GM19395 (cell line): Measurements from ENCODE around the gene DAGLA.

Experiments
- ATAC-seq: cut with Tn5 transposase; IDR thresholded peaks from one replicate; pipeline ENCODE4 v1.9.1; 2021; ENCODE audit warnings: mild to moderate bottlenecking, moderate library complexity; ENCODE audit not compliant: unreplicated experiment

DAGLA gene

DNA sequence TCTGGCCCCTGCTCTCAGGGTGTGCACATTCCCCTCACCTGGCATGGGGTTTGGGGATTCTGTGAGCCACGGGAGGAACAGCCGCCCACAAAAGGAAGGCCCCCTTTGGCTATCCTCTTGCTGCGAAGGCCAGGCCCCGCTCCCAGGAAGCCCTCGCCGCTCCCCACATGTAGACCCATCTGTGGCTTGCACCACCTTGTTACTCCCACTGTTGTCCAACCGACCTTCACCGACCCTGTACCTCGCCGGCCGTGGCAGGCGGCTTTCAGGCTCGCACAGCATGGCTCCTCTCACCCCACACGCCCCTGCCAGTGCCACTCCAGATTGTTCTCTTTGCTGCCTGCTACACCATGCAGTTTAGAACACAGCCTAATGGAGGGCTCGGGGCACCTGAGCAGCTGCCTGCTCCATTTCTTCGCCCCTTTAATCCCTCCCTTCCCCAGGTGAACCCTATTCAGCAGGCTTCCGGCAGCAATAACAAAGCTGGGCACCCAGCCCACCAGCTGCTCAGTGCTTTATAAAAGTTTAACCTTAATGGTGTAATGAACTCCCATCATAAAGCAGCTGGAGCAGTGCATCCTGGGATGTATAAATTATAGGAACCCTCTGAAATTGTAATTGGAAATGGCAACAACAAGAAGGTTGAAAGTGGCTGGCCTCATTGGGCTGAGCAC lies 10.7 kb downstream of the DAGLA start:
- ATAC-seq = no peak

DNA sequence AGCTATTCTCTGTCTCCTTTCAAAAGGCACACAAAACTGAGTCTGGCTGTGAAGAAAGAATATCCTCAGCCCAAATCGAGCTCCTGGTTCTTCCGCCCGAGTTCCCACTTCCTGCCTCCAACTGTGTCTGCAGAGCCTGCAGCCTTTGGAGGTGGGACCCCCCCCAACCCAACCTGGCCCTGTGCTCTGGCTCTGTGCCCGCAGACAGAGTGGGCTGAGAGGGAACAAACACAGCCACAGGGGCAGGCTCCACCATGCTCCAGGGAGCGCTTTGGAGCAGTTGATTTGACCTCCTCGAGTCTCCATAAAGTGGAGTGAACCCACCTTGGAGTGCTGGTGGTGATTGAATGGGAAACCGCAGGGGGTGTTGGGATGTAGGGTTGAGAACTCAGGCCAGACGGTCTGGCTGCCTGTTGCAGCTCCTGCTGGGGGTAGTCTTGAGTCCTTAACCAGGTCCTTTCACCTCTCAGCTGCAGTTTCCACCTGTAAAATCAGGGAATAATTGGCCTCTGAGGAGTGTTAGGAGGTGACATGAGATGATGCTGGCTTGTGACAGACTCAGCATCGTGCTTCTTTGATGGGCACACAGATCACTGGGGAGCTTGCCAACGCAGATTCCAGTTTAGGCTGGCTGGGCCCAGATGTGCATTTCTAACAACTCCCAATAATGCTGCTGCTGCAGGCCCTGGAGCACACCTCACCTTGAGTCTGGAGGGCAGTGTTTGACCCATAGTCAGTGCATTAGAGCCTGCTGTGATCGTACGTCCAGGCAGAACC lies 11.4 kb downstream of the DAGLA start:
- no peak for ATAC-seq

DNA sequence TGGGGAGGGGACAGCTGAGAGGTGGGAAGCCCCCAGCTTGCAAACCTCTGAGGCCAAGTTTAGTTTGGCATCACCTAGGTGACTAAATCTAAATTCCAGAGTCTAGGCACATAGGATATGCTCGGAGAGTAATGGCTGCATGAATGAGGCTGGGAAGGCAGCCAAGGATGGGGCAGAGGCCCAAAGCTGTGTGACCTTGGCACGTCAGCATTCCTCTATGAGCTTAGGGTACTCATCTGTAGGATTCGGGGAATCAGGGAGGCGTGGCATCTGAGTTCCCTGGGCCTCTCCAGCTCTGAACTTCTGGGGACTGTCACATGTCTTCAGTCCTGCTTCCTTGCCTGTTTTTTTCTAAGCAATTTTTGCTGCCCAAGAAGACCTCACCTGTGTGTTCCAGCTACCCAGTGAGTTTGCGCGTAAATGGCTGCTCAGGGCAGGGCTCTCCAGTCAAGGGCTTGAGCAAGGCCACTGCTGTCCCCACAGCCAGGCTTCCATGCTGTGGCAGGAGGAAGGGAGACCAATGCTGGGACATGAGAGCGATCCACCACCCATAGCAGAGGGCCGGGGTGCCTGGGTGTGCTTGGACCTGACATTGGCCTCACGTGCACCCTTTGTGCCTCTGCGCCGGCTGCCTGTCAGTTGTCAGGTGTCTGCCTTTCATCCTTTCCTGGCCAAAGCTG lies 13.9 kb downstream of the DAGLA start:
- no peak for ATAC-seq

DNA sequence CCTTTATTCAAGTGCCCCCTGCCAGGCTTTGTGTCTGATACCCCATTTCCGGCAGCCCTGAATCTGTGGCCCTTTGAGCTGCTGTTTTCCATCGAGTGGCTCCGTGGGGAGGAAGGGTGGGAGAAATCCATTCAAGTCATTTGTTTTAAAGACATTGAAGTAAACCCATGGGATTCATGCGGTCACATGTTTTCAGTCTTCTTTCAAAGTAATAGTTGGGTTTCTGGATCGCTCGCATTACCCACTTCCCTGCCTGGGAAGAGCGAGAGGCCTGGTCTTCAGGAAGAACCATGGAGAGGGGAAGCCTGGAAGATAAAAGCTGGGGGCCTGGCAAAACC lies 14.4 kb downstream of the DAGLA start:
- no peak for ATAC-seq

DNA sequence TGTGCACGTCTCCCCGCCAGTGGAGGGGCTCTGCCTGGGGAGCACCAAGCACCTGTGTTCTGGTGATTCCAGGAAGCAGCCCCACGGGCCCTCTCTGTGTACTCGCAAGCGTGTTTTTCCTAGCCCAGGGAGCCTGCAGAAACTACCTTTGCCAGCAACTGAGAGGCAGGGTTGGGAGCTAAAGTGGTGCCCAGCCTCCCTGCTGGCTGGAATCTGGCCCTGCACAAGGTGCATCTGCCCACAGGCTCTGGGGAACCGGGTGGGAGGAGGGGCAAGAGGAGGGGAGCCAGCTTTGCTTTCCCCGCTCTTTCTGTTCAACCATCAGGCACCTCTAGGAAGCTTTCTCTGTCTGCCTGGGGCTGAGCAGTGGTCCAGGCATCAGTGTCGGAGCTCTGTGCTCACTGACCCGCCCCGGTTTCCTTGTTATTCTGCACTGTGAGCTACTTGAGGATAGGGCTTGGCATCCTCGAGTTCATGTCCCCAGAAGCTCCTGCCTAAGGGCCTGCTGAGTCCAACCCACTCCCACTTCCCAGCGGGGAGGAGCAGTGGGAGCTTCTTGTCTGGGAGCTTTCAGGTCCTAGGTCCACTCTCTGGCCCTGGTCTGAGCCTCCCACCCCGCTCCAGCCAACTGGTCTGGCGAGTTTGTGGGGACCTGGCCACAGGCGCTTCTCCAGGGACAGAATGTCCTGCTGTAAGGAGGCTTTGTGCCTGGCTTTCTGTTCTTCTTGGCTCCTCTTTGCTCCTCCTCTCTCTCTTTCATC lies 14.9 kb downstream of the DAGLA start:
- no peak for ATAC-seq

DNA sequence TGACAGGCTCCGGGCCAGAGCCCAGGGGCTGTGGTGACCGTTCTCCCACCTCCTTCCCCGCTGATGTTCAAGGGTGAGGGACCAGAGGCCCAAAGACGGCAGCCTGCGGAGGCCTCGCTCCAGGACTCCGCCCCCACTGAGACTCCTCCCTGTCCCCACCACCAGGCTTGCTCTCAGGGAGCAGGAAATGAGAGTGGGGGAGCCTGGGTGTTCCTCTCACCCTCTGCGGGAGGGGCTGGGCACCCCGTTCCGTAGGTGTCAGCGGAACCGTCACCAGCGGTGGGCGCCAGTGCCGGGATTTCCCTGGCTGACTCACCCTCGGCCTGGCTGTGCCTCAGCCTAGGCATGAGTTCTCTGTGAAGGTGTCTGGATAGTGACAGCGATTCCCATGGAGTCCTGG lies 15.7 kb downstream of the DAGLA start:
- ATAC-seq = peak; percentile 70

DNA sequence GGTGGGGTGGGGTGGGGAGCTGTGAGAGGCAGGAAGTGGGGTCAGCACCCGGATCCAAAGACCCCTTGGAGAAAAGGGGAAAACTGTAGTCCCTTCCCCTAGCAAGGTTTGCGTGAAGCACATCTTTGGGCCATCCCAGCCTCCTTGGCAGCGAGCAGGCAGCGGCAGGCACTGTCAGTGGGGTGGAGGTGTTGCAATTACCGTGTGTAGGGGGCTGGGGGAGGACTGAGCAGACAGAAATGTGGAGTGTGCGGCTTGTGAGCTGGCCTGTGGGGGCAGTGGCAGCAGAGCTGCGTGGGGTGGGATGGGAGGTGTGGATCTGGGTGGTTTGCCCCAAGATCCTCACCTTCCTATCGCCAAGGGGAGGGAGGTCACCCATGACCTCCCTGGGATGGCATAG lies 16.4 kb downstream of the DAGLA start:
- no peak for ATAC-seq

DNA sequence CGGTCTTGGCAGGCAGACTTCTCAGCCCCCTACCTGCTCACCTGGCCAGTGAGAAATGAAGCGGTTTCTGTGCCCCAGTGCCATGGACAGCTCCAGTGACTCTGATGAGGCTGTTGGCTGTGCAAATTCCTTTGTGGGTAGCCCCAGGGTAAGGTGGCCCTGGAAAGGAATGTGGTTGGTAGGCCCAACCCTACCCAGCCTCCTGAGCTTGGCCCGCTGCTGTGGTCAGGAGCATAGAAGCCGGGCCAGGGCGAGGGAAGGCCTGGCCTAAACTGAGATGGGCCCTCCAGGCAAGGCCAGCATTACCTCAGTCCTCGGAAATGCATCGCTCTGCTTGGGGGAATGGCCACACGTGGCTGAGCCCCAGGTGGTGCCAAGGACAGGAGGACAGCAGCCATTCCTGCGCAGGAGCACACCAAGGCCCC lies 16.9 kb downstream of the DAGLA start:
- ATAC-seq = no peak

DNA sequence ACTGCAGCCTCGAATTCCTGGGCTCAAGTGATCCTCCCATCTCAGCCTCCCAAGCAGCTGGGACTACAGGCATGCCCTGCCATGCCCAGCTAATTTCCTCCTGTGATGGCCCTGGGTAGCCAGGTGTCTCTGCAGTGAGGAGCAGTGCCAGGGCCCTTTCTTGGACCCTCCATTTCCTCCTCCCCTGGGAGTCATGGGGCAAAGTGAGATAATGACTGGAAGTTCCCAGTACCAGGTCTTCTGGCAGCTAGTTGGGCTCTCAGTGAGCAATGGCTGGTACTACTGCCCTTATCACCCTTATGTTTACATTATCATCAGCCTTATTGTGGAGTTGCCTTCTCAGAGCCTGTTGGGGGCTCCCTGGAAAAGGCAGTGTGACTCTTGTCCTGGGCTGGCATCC lies 17.6 kb downstream of the DAGLA start:
- no peak for ATAC-seq

DNA sequence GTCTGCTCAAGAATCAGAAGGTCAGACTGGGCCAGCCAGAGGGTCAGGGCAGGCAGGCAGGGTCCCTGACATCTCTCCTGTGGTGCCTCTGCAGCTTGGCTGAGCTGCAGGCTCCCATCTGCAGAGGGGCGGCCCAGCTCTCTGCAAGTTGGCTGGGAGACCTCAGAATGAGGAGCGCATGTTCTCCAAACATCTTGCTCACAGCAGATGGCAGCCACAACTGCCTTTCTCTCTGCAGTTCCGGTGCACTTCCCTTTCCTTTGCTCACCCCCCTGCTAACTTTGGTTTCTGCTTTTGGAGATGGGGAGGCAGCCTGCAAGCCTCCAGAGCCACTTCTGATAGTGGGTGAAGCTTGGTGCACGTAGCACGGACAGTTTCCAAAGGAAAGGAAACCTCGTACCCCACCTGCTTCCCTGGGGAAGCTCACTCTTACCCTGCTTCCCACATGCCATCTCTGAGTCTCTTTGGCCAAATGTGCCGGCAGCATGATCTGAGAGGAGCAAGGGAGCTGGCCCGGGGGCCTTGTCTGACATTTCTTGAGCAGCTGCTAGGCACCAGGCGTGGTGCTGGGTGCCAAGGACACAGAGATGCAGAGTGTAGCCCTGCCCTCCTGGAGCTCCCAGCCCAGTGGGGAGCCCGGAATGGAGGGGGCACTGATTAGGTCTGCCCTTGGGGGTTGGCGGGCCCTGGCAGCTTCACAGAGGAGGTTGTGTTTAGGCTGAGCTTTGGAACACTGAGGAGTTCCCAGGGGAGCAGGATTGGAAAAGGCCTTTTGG lies 18.2 kb downstream of the DAGLA start:
- no peak for ATAC-seq

DNA sequence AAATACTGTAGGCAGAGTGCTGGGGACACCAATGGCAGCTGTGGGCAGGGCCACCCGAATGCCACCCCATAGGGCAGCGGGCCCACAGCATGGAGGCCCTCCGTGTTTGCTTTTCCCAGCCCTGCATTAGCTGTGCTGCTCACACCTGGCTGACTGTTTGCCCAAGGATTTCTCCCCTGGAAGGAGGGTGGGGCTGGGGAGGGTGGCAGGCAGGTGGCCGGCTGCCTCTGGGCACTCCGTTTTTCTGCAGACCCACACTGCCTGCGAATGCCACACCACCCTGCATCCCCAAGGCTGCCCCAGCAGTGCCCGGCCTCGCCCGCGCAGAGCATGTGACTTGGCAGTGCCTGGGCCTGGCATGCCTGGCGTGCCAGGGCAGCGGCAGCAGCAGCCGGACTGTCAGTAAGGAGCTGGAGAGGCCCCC lies 19.6 kb downstream of the DAGLA start:
- no peak for ATAC-seq

DNA sequence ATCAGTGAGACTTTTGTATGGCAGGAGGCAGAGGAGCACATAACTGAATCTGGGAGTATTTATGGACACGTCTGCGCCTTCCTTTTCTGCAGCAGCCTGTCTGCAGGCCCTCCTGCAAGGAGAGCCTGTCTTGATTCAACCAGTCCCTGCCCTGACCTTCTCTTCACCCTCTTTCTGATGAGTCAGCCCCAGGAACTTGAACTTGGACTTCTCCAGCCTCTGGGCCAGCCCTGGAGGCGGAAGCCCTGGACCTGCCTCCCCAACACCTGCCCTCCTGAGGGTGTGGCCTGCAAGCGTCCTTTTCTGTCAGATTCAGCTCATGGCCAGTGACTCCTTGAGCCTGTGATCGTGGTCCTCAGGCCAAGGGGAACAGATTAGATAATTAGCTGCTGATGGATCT lies 20.0 kb downstream of the DAGLA start:
- no peak for ATAC-seq

DNA sequence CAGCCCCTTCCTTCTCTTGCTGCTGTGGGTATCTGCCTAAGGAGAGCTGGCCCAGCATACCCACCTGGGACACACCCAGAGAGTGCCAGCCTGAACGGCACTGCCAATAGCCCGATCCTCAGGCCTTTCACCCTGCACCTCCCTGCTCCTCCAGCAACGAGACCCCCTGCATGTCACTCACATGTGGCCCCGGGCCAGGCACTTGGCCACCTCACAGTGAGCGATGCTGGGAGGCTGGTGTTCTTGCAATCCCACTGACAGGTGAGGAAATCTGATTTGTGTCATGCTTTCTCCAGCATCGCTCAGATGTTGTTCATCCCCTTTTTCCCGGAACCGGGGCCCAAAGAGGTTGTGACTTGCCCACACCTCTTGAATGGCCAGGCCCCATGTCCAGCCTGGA lies 20.5 kb downstream of the DAGLA start:
- ATAC-seq = no peak

DNA sequence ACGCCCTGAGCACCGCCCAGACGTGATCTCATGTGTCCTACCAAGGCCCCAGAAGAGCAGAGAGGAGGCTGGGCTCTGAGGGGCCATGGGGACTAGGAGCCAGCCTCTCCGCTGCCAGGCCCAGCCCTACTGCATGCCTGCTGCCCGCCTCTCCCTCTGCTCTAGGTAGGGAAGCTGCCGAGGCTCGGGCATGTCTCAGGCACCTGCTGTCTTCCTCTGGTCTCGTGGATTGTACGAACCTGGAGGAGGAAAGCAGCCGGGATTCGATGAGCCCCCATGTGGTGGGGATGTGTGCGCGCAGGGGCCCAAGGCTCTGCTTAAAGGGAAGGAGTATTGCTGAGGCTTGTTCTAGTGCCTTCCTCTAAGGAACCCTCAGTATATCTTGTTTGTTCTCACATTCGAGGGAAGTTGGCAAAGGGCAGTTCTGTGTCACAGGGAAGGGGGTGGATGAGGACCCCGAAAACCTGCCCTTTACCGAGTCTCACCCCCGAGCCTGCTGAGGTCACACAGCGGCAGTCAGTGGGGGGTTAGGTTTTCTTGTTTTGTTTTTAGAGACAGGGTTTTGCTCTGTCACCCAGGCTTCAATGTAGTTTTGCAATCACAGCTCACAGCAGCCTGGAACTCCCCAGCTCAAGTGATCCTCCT lies 21.2 kb downstream of the DAGLA start:
- no peak for ATAC-seq

DNA sequence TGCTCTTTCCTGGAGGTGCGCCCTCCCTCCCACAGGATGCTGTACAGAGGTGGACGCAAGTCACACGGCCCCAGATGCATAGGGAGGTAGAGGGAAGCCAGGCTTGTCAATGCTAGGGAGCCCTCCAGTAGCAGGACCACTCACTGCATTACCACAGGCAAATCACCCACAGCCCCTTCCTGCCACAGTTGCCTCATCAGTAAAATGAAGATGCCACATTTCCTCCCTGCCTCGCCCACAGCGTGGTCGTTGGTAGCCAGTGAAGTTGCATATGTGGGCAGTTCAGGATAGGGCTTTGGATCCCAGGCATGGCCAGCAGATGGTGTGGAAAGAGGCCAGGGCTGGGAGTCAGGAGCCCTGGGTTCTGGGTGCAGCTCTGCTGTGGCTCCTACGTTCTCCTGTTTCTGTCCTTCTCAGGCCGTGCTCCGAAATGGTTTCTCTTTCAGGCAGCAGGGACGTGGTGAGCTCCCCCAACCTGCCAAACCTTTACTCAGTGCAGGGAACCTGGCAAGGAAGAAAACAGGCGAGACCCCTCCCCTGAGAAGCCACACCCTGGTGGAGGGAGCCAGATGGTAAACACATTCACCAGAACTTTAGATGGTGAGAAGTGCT lies 22.6 kb downstream of the DAGLA start:
- ATAC-seq = no peak

DNA sequence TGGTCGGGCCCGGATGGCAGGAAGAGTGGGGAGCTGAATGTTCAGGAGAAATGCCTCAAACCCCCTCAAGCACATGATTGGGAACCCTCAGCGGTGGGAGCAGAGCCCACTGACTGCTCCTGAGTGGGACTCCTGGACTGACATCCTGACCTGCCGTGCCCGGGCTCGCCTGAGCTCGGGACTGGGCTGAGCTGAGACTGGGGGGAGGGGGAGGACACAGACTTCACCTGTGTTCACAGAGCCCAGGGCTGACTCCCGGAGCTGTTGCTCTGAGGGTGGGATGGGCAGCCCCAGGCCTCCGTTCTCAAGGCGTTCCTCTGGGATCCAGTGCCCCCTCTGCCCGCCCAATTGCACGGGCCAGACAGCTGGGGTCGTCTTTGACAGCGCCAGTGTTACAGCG lies 24.6 kb downstream of the DAGLA start:
- no peak for ATAC-seq

DNA sequence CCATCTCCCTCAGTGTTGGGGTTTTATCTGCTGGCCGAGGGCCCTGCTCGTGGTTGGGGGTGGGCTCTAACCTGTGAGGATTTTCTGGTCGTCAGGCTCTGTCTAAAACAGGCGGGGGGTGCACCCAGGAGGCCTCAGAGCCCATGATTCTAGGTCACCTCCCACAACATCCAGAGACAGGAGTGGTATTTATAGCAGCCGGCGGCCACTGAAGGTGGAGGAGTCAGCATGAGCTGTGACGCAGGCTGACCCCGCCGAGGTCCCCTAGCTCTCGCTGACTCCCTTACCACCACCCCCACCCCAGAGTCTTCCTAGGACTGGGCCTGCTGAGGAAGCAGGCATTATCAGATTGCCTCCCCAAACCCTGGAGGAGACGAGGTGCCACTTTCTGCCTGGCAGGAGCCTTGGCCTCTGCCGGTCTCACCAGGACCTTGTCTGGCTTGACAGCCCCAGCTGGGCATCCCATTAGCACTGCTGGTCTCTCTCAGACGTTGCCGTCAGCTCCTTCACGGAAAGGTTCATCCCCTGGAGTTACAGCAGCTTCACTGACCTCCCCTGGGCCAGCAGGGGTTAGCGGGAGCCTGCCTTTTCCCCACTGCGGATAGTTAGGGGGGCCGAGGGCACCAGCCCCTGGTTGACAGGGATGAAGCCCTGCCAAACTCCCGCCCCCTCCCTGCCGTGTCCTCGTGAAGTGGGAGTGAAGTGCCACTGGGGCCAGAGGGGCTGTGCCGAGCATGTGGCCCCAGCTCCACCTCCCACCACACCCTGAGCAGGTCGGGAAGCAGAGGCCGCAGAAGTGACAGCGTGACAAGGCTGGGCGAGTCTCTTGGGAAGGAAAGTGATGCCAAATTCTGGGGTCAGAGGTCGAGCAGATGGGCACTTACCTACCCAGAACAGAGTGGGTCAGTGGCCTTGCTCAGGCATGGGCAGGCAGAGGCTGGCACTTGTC lies 26.5 kb downstream of the DAGLA start:
- ATAC-seq = no peak

DNA sequence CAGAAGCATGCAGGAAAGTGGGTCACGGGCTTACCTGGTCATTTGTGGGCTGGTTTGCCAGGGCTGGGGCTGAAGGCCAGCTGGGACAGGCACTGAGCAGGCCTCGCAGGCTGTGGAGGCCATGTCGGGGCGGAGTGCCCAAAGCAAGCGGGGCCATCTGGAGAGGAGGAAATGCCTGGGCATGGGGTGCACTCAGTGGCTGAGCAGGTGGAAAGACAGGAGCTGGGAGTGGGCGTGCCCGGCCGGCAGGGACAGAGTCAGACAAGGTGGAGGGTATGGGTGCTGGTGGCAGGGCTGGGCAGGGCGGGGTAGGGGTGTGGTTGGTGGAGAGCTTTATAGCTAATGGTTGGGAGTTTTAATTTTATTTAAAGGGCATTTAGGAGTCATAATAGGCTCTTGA lies 27.4 kb downstream of the DAGLA start:
- no peak for ATAC-seq

DNA sequence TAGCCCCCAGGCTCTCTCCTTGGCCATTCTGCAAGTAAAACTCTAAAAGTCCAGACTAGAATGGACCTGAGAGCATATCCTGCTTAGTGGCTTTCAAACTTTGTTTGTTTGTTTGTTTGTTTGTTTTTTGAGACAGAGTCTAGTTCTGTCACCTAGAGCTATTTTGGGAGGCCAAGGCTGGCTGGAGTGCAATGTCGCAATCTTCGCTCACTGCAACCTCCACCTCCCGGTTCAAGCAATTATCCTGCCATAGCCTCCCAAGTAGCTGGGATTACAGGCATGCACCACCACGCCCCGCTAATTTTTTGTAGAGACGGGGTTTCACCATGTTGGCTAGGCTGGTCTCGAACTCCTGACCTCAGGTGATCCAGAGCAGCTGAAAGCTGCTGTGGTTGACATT lies 28.9 kb downstream of the DAGLA start:
- ATAC-seq = no peak
